ENCODE measurements around the gene PTH1R. TPM values are rescaled to one million over a fixed set of nuclear protein-coding genes. Genes with fewer than 3 reads are reported as not detected.

Gene PTH1R
- total RNA-seq, 1 donor from 2014 or later: 13.0 TPM

DNA sequence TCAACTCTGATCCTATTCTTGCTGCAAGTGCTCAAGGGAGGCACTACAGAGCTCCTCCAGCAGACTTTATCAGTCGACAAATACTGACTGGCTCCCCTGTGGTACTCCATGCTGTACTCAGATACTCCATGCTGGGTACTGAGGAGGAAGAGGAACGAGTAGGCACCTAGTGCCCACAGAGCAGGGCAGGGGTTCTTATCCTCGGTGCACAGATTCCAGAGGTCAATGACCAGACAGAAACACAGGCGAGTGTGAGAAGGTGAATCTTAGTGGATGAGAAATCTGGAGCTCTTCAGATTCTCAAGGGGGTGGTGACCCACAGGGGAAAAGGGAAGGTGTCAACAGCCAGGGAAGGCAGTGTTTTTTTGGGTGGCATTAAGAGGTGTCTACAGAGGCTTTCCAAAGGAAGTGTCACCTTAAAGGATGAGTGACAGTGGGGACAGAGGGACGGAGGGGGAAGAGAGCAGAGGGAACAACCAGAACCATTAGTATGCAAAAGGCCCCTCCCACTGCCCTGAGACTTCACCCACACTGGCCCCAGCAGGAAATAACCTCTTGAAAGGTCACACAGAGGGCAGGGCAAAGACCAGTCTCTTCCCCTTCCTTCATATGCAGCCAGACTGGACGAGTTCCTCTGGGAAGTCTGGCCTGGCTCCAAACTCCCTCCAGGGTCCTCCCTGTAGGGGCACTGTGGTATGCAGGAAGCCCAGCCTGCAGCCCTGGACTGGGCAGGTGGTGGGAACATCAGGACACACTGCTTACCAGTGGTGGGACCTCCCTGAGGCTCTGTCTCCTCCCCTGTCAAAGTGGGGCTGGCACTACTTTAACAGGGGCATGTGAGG is 71.5 kb downstream of the PTH1R start:
- H3K4me3 ChIP-seq: no peak overlapping the region
- H3K4me1 ChIP-seq: peaks cover 93% of the 10 kb centered on the region
- TF ChIP-seq POLR2AphosphoS5 (IDR thresholded peaks at IDR 0.05; ENCODE audit: insufficient read depth in 1 of 2, low read depth in 1 of 2) (no peak), POLR2A (IDR thresholded peaks at IDR 0.05) (no peak)
- TF ChIP-seq, protein P1, sequence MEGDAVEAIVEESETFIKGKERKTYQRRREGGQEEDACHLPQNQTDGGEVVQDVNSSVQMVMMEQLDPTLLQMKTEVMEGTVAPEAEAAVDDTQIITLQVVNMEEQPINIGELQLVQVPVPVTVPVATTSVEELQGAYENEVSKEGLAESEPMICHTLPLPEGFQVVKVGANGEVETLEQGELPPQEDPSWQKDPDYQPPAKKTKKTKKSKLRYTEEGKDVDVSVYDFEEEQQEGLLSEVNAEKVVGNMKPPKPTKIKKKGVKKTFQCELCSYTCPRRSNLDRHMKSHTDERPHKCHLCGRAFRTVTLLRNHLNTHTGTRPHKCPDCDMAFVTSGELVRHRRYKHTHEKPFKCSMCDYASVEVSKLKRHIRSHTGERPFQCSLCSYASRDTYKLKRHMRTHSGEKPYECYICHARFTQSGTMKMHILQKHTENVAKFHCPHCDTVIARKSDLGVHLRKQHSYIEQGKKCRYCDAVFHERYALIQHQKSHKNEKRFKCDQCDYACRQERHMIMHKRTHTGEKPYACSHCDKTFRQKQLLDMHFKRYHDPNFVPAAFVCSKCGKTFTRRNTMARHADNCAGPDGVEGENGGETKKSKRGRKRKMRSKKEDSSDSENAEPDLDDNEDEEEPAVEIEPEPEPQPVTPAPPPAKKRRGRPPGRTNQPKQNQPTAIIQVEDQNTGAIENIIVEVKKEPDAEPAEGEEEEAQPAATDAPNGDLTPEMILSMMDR (IDR thresholded peaks at IDR 0.05): no peak
- H3K27ac ChIP-seq: peak overlapping the region; percentile 77
- H3K27me3 ChIP-seq: no peaks in the 10 kb centered on the region
- DNase-seq (ENCODE audit: extremely low spot score in 2 of 2): no peak
- no peaks in the 10 kb centered on the region for H3K9me3 ChIP-seq
- no peaks in the 10 kb centered on the region for H3K36me3 ChIP-seq
- intact Hi-C loops (cut with DNase I): no loop called here

DNA sequence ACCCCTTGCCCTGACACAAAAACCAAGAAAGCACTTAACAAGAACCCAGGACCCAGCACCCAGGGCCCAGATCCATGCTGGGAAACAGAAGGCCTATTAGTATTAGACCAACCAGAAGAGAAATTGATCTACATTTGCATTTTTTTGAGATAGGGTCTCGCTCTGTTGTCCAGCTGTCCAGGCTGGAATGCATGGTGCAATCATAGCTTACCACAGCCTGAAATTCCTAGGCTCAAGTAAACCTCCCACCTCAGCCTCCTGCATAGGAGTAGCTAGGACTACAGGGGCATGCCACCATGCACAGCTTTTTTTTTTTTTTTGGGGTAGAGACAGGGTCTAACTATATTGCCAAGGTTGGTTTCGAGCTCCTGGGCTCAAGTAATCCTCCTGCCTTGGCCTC is 72.7 kb downstream of the PTH1R start:
- DNase-seq (ENCODE audit: extremely low spot score in 2 of 2): no peak
- no peak overlapping the region for H3K4me3 ChIP-seq
- H3K27me3 ChIP-seq: no peaks in the 10 kb centered on the region
- no peaks in the 10 kb centered on the region for H3K9me3 ChIP-seq
- H3K36me3 ChIP-seq: no peaks in the 10 kb centered on the region
- peak overlapping the region; percentile 77 for H3K27ac ChIP-seq
- no peak for TF ChIP-seq POLR2A (IDR thresholded peaks at IDR 0.05)
- TF ChIP-seq, protein P1 (IDR thresholded peaks at IDR 0.05): no peak
- TF ChIP-seq POLR2AphosphoS5 (IDR thresholded peaks at IDR 0.05; ENCODE audit: insufficient read depth in 1 of 2, low read depth in 1 of 2): no peak
- H3K4me1 ChIP-seq: peaks cover 93% of the 10 kb centered on the region
- intact Hi-C loops (cut with DNase I): no loop called here

DNA sequence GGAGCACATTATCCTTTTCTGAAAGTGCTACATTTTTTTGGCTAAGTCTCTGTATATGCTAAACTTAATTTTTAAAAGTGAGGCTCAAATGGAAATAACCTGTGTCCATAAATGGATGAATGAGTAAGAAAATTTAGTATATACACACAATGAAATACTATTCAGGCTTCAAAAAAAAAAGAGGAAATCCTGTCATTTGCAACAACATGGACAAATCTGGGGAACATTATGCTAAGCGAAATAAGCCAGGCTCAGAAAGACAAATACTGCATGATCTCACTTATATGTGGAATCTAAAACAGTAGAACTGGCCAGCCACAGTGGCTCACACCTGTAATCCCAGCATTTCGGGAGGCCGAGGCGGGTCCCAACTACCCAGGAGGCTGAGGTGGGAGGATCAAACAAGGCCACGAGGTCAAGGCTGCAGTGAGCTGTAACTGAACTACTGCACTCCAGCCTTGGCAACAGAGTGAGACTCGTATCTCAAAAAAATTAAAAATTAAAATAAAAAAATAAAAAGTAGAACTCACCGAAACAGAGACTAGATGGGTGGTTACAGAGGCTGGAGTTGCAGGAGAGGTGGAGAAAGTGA is 73.2 kb downstream of the PTH1R start:
- Histone ChIP-seq H3K27ac (no peak overlapping the region), H3K9me3 (no peaks in the 10 kb centered on the region), H3K4me1 (peaks cover 93% of the 10 kb centered on the region), H3K27me3 (no peaks in the 10 kb centered on the region), H3K4me3 (no peak overlapping the region), H3K36me3 (no peaks in the 10 kb centered on the region)
- TF ChIP-seq, protein P1 (IDR thresholded peaks at IDR 0.05): no peak
- TF ChIP-seq POLR2A (IDR thresholded peaks at IDR 0.05): no peak
- TF ChIP-seq POLR2AphosphoS5 (IDR thresholded peaks at IDR 0.05; ENCODE audit: insufficient read depth in 1 of 2, low read depth in 1 of 2): no peak
- intact Hi-C loops (cut with DNase I): no loop called here
- DNase-seq (ENCODE audit: extremely low spot score in 2 of 2): no peak

DNA sequence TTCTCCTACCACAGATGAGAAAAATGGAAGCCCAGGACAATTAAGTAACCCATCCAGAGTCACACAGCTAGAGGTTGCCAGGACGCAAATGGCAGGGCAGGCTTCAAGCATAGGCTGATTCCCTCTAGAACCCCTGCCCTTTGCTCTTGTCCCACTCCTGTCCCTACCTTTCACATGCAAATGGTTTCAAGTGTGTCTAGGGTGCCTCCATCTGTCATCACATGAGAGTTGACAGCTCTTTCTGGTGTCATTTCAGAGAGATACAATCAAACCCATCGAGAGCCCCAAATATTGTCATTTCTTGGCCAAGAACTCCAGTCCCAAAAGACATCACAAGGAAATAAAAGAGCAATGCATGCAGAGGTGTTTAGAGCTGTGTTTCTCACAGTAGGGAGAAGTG is 75.3 kb downstream of the PTH1R start:
- intact Hi-C loops (cut with DNase I): no loop called here
- Histone ChIP-seq H3K27me3 (no peaks in the 10 kb centered on the region), H3K4me1 (peaks cover 93% of the 10 kb centered on the region), H3K36me3 (no peaks in the 10 kb centered on the region), H3K27ac (no peak overlapping the region), H3K9me3 (no peaks in the 10 kb centered on the region), H3K4me3 (no peak overlapping the region)
- TF ChIP-seq POLR2A (IDR thresholded peaks at IDR 0.05): no peak
- TF ChIP-seq, protein P1 (IDR thresholded peaks at IDR 0.05): no peak
- TF ChIP-seq POLR2AphosphoS5 (IDR thresholded peaks at IDR 0.05; ENCODE audit: insufficient read depth in 1 of 2, low read depth in 1 of 2): no peak
- DNase-seq (ENCODE audit: extremely low spot score in 2 of 2): no peak

Small RNA genes lying within 50 kb of the gene (small RNA-seq; reads per million reads assigned to genes)
- not detected for gene AC109583.2

Other genes with a start within 250 kb of the PTH1R start
- 134 TPM for gene ALS2CL, start 184.0 kb upstream of the PTH1R start, total RNA-seq
- gene TMIE, start 176.3 kb upstream of the PTH1R start, total RNA-seq: 0.74 TPM
- not detected for gene PRSS50, start 159.9 kb upstream of the PTH1R start, total RNA-seq
- not detected for gene MYL3, start 14.3 kb upstream of the PTH1R start, total RNA-seq
- 55.5 TPM for gene CCDC12, start 99.0 kb downstream of the PTH1R start, total RNA-seq
- gene NBEAL2, start 101.9 kb downstream of the PTH1R start, total RNA-seq: 227 TPM

All from vagina (tissue), 2 donors.